ENCODE measurements around the gene CLSTN2. TPM values are rescaled to one million over a fixed set of nuclear protein-coding genes. Genes with fewer than 3 reads are reported as not detected.

CLSTN2 gene
- total RNA-seq, 4 donors from 2014 or later = 19.5 to 66.7 (median 42.5) TPM

DNA sequence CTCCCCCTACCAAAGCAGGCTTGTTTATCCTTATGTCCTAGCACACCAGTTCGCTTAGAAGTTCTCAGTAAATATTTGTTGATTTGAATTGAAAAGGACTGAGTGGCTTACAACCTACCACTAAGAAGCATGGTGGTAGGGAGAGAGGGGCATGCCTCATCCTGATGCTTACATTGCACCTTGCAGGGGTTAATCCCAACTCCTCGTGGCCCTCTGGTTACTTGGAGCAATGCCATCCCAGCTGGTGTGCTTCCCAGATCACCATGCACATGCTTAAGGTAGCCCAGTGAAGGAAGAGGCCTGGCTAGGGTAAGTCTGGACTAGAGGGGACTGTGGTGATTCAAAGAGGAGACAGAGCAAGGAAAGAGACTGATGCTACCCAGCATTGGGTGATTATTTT, 253.3 kb downstream of the CLSTN2 start:
- TF ChIP-seq, protein P1, sequence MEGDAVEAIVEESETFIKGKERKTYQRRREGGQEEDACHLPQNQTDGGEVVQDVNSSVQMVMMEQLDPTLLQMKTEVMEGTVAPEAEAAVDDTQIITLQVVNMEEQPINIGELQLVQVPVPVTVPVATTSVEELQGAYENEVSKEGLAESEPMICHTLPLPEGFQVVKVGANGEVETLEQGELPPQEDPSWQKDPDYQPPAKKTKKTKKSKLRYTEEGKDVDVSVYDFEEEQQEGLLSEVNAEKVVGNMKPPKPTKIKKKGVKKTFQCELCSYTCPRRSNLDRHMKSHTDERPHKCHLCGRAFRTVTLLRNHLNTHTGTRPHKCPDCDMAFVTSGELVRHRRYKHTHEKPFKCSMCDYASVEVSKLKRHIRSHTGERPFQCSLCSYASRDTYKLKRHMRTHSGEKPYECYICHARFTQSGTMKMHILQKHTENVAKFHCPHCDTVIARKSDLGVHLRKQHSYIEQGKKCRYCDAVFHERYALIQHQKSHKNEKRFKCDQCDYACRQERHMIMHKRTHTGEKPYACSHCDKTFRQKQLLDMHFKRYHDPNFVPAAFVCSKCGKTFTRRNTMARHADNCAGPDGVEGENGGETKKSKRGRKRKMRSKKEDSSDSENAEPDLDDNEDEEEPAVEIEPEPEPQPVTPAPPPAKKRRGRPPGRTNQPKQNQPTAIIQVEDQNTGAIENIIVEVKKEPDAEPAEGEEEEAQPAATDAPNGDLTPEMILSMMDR (IDR thresholded peaks at IDR 0.05; ENCODE audit: low read depth) = no peak

GRCh38 chr3:140189267-140189666, 254.3 kb downstream of the CLSTN2 start:
- TF ChIP-seq, protein P1 (IDR thresholded peaks at IDR 0.05; ENCODE audit: low read depth) = no peak

DNA sequence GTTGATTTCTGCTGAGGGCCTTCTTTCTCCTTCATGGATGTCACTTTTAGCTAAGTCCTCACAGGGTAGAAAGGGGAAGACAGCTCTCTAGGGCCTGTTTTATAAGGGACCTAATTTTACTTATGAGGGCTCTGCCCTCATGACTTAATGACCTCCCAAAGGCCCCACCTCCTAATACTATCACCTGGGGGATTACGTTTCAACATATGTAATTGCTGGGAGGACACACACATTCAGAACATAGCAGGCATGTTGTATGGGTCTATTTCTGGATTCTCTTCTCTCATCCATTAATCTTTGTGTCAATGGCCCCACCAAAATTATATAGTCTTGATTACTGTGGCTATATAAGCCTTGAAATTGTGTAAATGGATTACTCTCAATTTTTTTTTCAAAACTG, 255.0 kb downstream of the CLSTN2 start:
- TF ChIP-seq, protein P1 (IDR thresholded peaks at IDR 0.05; ENCODE audit: low read depth) = no peak

GRCh38 chr3:140196970-140197369, 262.0 kb downstream of the CLSTN2 start:
- TF ChIP-seq, protein P1 (IDR thresholded peaks at IDR 0.05; ENCODE audit: low read depth) = no peak

DNA sequence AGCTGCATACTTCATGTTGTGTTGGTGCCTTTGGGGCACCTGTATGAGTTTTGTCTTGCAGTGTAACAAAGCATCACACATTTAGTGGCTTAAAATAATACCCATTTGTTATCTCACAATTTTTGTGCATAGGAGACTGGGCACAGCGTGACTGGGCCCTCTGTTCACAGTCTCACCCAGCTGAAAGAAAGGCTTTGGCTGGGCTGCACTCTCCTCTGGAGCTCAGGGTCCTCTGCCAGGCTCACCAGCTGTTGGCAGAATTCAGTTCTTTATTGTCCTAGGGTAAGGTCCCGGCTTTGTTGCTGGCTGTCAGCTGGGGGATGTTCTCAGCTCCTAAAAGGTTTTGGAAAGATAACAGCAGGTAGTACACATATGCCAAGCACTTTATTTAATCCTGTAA, 263.3 kb downstream of the CLSTN2 start:
- TF ChIP-seq, protein P1 (IDR thresholded peaks at IDR 0.05; ENCODE audit: low read depth) = no peak

- TF ChIP-seq, protein P1 (IDR thresholded peaks at IDR 0.05; ENCODE audit: low read depth) = no peak
Observed at GRCh38 chr3:140199008-140199407, 264.0 kb downstream of the CLSTN2 start.

- TF ChIP-seq, protein P1 (IDR thresholded peaks at IDR 0.05; ENCODE audit: low read depth) = no peak
Observed at GRCh38 chr3:140199743-140200142, 264.8 kb downstream of the CLSTN2 start.

All from subcutaneous adipose tissue (tissue), 4 donors.